Natural killer cell (primary cell): ENCODE data around the gene HINT3. TPM values are rescaled to one million over a fixed set of nuclear protein-coding genes. Genes with fewer than 3 reads are reported as not detected.
"Not testable (repeated sequence)": the region's sequence is repeated elsewhere in the genome, so short reads cannot be mapped to it uniquely, and the experiment has no call there.

Experiments used
- ATAC-seq, 3 donors: fragments of 150-1000 bp in 2 of 3; fragments of 200-7000 bp in 1 of 3; cut with Tn5 transposase; 1 replicate in 1 of 3; 2 replicates in 2 of 3; pipeline ENCODE4 v1.10.0; 2021; ENCODE audit warnings: mild to moderate bottlenecking in 2 of 3, moderate library complexity in 2 of 3
- DNase-seq, 2 donors: peaks; one replicate each; pipeline versions ENCODE4 v3.0.0 to v3.0.0-alpha.2; 2013 to 2021; ENCODE audit warnings: mixed read lengths in 1 of 2
- H3K27ac ChIP-seq: one replicate; pipeline ENCODE4 v1.5.1; 2013; ENCODE audit warnings: mild to moderate bottlenecking, low read length
- H3K27me3 ChIP-seq: one replicate; pipeline ENCODE4 v1.6.1; 2013; ENCODE audit warnings: low read length; ENCODE audit not compliant: control insufficient read depth, insufficient read depth
- H3K36me3 ChIP-seq: one replicate; pipeline ENCODE4 v1.6.1; 2013; ENCODE audit warnings: low read length; ENCODE audit not compliant: control insufficient read depth, insufficient read depth
- H3K4me1 ChIP-seq: one replicate; pipeline ENCODE4 v1.6.1; 2013; ENCODE audit warnings: low read length; ENCODE audit not compliant: control insufficient read depth, insufficient read depth
- H3K4me3 ChIP-seq: one replicate; pipeline ENCODE4 v1.5.1; 2013; ENCODE audit warnings: low read length
- H3K9me3 ChIP-seq: one replicate; pipeline ENCODE4 v1.6.1; 2013; ENCODE audit warnings: low read length; ENCODE audit not compliant: control insufficient read depth, insufficient read depth
- H3K27ac Mint-ChIP-seq, 2 donors: one replicate each; pipeline ENCODE4 v1.8.0; 2022; ENCODE audit warnings: mild to moderate bottlenecking in 2 of 2, mixed read lengths in 2 of 2, moderate library complexity in 1 of 2
- H3K27me3 Mint-ChIP-seq, 2 donors: one replicate each; pipeline ENCODE4 v1.8.0; 2022; ENCODE audit warnings: low read depth in 2 of 2, mixed read lengths in 2 of 2
- H3K36me3 Mint-ChIP-seq: one replicate; pipeline ENCODE4 v1.8.0; 2022; ENCODE audit warnings: mixed read lengths
- H3K4me1 Mint-ChIP-seq, 2 donors: one replicate each; pipeline ENCODE4 v1.8.0; 2022; ENCODE audit warnings: mixed read lengths in 2 of 2
- H3K4me3 Mint-ChIP-seq: one replicate; pipeline ENCODE4 v1.8.0; 2022; ENCODE audit warnings: mild to moderate bottlenecking, moderate library complexity, mixed read lengths
- H3K9me3 Mint-ChIP-seq, 2 donors: one replicate each; pipeline ENCODE4 v1.8.0; 2022; ENCODE audit warnings: mixed read lengths in 2 of 2
- WGBS: methylation state at CpG from one replicate; pipeline ENCODE4 v1.1.7; 2013; ENCODE audit warnings: missing lambda C conversion rate; ENCODE audit not compliant: insufficient coverage; 5-methylcytosine and 5-hydroxymethylcytosine counted together
- intact Hi-C: fragments of 100-400 bp; cut with micrococcal nuclease; formaldehyde crosslinking; loops from one replicate; pipeline ENCODE4 v1.14.2; 2022
- total RNA-seq, 4 donors: library from RNA; stranded (reverse); fragments of 120-200 nt in 1 of 4; gene quantifications; one replicate each; pipeline versions ENCODE4 v1.2.3 to v1.2.4, GENCODE V29; 2013 to 2022
- TF ChIP-seq, protein P1 (sequence below): fragments of 200-600 bp; IDR thresholded peaks from one replicate; pipeline ENCODE4 v1.8.0; 2022; ENCODE audit warnings: antibody characterized with exemption

The HINT3 gene
- total RNA-seq, result 10 to 100 TPM in 2 of 3 donors, 1 to 10 TPM in 1; 9.7 to 10.5 (median 10.3) TPM
- total RNA-seq (2013), result 14.7 TPM

DNA sequence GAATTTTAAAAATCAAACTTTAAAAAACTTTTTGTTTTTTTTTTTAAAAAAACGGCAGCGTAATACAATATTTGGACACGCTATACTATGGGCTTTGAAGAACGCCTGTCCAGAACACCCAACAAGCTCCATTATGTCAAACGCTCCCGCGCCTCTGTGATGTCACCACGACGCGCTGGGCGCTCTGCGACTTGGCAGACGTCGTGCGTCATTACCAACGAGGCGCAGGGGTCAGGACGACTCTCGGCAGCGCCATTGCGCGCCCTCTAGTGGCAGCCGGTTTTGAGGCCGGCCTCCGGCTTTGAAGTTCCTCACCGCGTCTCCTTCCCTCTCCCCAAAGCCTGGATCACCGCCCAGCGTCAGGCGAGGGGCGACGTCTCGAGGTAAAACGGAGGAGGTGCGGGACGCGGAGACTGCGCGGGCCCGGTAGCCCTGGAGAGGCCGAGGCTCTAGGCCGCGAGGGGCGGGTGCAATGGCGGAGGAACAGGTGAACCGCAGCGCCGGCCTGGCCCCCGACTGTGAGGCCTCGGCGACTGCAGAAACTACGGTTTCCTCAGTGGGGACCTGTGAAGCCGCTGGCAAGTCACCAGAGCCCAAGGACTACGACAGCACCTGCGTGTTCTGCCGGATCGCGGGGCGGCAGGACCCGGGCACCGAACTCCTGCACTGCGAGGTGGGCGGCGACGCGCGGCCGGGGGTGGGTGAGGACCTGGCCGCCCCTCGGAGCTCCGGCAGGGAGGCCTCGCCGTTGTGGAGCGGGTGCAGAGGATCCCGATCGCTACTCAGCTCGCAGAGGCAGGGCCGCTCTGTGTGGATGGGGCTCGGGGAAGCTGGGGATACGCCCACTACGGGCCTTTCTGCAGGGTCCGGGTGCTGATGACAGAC is at the start of gene HINT3:
Gene HINT3 (plus strand): TSS at position 265 of the 885 bp plus-strand sequence. CDS start 208 bp downstream, at position 473.
- ATAC-seq, result peak; percentile 89 to 98 (median 90)
- no peaks in the 10 kb centered on the region for H3K36me3 Mint-ChIP-seq
- TF ChIP-seq, protein P1, sequence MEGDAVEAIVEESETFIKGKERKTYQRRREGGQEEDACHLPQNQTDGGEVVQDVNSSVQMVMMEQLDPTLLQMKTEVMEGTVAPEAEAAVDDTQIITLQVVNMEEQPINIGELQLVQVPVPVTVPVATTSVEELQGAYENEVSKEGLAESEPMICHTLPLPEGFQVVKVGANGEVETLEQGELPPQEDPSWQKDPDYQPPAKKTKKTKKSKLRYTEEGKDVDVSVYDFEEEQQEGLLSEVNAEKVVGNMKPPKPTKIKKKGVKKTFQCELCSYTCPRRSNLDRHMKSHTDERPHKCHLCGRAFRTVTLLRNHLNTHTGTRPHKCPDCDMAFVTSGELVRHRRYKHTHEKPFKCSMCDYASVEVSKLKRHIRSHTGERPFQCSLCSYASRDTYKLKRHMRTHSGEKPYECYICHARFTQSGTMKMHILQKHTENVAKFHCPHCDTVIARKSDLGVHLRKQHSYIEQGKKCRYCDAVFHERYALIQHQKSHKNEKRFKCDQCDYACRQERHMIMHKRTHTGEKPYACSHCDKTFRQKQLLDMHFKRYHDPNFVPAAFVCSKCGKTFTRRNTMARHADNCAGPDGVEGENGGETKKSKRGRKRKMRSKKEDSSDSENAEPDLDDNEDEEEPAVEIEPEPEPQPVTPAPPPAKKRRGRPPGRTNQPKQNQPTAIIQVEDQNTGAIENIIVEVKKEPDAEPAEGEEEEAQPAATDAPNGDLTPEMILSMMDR, result peak; percentile 98
- Histone ChIP-seq H3K9me3 (no peaks in the 10 kb centered on the region), H3K27me3 (no peaks in the 10 kb centered on the region), H3K4me1 (peaks cover 8% of the 10 kb centered on the region), H3K36me3 (no peaks in the 10 kb centered on the region), H3K27ac (peak within 1 kb of the TSS; percentile 100), H3K4me3 (peak within 1 kb of the TSS; percentile 99)
- peak; percentile 96 to 99 for DNase-seq
- peaks cover 0 to 4% of the 10 kb centered on the region in 2 donors for H3K4me1 Mint-ChIP-seq
- intact Hi-C loops, result loop anchor here (1.0 to 5.0 kb wide), 3 partner anchors 37 to 644 kb away; no protein-coding TSS in a partner anchor
- no peak within 1 kb of the TSS for H3K4me3 Mint-ChIP-seq
- WGBS, result under 1% methylated on average over 82 of the region's 82 CpGs
- no peaks in the 10 kb centered on the region for H3K9me3 Mint-ChIP-seq
- no peak within 1 kb of the TSS for H3K27ac Mint-ChIP-seq
- peaks cover 0 to 3% of the 10 kb centered on the region in 2 donors for H3K27me3 Mint-ChIP-seq

DNA sequence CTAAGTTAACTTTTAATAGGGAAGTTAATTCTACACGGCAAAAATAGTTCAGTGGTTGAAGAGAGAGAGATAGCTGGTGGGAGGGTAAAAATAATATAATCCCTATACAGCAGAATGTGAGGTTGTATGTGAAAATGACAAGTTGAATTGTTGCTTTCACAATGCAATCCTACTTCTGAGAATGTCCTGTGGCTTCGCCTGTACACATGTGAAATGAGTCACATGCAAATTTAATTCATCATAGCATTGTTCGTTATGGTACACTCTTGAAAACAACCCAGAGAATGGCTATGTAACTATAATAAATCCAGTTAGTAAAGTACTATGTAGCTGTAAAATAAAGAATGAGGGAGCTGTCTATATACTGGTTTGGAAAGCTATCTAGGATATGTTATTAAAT is 46.0 kb upstream of the HINT3 start:
- no peak overlapping the region for H3K27ac Mint-ChIP-seq
- intact Hi-C loops, result no loop called here

DNA sequence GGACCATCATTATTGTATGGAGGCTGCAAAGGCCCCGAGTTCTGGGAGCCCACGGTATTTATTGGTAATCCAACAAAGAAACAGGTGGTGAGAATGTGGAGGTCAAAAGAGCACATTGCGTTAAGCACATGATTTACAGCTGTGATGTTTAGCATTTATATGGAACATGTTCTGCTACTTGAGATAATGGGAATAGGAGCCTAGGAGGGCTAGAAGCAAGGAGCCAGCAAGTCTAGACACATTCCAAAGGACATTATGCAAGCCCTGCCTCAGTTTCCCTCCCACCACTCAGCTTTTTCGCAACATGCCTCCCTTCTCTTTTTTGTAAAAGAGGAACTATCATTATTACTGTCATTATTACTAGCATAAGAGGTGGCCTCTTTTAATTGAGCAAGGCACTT is 45.5 kb upstream of the HINT3 start:
- H3K27me3 ChIP-seq, ATAC-seq, H3K27ac Mint-ChIP-seq, H3K9me3 ChIP-seq, H3K4me1 ChIP-seq, H3K4me3 Mint-ChIP-seq, intact Hi-C loops, DNase-seq, H3K4me1 Mint-ChIP-seq, H3K4me3 ChIP-seq, H3K27ac ChIP-seq, H3K36me3 Mint-ChIP-seq, H3K9me3 Mint-ChIP-seq, H3K27me3 Mint-ChIP-seq: not testable (repeated sequence)
- H3K36me3 ChIP-seq, result peaks cover 15% of the 10 kb centered on the region
- WGBS, result 91% methylated on average over 3 of the region's 4 CpGs

More for the DNA sequence above, 46.0 kb upstream of the HINT3 start:
- TF ChIP-seq, protein P1, result no peak
- DNase-seq (no peak), ATAC-seq (no peak)
- H3K4me1 ChIP-seq, result no peaks in the 10 kb centered on the region
- H3K9me3 ChIP-seq, result no peaks in the 10 kb centered on the region
- 60% methylated on average over 1 of the region's 3 CpGs for WGBS
- Mint-ChIP-seq H3K27me3 (no peaks in the 10 kb centered on the region), H3K36me3 (peaks cover 4% of the 10 kb centered on the region), H3K4me3 (no peak overlapping the region), H3K4me1 (peaks cover 5 to 7% of the 10 kb centered on the region in 2 donors), H3K9me3 (no peaks in the 10 kb centered on the region)
- peaks cover 14% of the 10 kb centered on the region for H3K36me3 ChIP-seq
- no peak overlapping the region for H3K27ac ChIP-seq
- H3K4me3 ChIP-seq, result no peak overlapping the region
- H3K27me3 ChIP-seq, result no peaks in the 10 kb centered on the region

DNA sequence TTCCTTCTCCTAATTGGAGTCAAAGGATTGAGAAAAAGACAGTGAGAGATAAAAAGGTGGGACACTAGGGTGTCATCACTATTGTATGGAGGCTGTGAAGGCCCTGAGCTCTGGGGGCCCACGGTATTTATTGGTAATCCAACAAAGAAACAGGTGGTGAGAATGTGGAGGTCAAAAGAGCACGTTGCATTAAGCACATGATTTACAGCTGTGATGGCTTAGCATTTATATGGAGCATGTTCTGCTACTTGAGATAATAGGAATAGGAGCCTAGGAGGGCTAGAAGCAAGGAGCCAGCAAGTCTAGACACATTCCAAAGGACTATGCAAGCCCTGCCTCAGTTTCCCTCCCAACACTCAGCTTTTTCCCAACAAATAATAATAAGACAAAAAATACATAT is 44.1 kb upstream of the HINT3 start:
- DNase-seq, H3K4me1 ChIP-seq, H3K4me3 ChIP-seq, H3K4me3 Mint-ChIP-seq, H3K27me3 Mint-ChIP-seq, H3K9me3 Mint-ChIP-seq, H3K9me3 ChIP-seq, ATAC-seq, H3K4me1 Mint-ChIP-seq, intact Hi-C loops, H3K27ac Mint-ChIP-seq, H3K27me3 ChIP-seq, H3K27ac ChIP-seq: not testable (repeated sequence)
- peaks cover 15% of the 10 kb centered on the region for H3K36me3 Mint-ChIP-seq
- H3K36me3 ChIP-seq, result peaks cover 21% of the 10 kb centered on the region
- WGBS, result 95% methylated on average over 2 of the region's 2 CpGs
